ENCODE measurements around the gene ALG1.

ALG1 gene

GRCh38 chr16:5054876-5055865 lies 16.5 kb upstream of the ALG1 start:
- H3K27ac ChIP-seq, result no peak overlapping the region
- TF ChIP-seq CTCF (conservative IDR thresholded peaks at IDR 0.05) (no peak), ZFX (IDR thresholded peaks at IDR 0.05) (no peak)

- TF ChIP-seq ZFX (IDR thresholded peaks at IDR 0.05) (no peak), CTCF (conservative IDR thresholded peaks at IDR 0.05) (peak; percentile 60)
- no peak overlapping the region for H3K27ac ChIP-seq
These were observed 15.3 kb upstream of the ALG1 start for GRCh38 chr16:5056352-5056751.

- H3K27ac ChIP-seq, result no peak overlapping the region
- TF ChIP-seq CTCF (conservative IDR thresholded peaks at IDR 0.05), result no peak; the same call in 1 of the 2 replicates
- no peak for TF ChIP-seq ZFX (IDR thresholded peaks at IDR 0.05)
These were observed 13.2 kb upstream of the ALG1 start for GRCh38 chr16:5058476-5058875.

DNA sequence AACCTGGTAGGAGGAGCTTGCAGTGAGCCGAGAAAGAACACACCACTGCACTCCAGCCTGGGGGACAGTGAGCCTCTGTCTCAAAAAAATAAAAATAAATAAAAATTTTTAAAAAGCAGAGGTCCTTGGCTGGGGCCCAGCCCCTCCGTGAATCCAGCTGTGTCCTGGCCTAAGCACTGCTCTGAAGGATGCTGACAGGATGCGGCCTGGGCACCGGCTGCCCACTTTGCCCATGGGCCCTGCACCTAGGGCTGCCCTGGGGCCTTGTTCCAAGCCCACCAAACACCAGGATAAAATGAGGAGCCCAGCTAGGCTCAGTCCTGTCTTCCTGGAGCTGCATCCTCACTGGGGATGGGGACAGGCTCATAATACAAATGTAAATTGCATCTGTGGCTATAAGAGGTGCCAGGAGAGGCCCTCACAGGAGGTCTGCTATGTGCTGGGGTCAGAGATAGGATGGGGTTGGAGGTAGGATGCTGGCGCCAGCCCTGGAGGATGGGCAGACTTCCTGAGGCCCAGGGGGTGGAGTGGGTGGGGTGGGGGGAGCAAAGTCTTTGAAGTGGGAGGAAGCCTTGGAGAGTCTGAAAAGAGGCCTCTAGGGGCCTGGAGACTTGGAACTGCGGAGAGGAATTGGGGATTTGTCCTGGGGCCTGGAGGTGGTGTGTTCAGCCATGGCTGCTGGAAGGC lies 12.1 kb upstream of the ALG1 start:
- TF ChIP-seq ZFX (IDR thresholded peaks at IDR 0.05) (no peak), CTCF (conservative IDR thresholded peaks at IDR 0.05) (no peak)
- no peak overlapping the region for H3K27ac ChIP-seq

DNA sequence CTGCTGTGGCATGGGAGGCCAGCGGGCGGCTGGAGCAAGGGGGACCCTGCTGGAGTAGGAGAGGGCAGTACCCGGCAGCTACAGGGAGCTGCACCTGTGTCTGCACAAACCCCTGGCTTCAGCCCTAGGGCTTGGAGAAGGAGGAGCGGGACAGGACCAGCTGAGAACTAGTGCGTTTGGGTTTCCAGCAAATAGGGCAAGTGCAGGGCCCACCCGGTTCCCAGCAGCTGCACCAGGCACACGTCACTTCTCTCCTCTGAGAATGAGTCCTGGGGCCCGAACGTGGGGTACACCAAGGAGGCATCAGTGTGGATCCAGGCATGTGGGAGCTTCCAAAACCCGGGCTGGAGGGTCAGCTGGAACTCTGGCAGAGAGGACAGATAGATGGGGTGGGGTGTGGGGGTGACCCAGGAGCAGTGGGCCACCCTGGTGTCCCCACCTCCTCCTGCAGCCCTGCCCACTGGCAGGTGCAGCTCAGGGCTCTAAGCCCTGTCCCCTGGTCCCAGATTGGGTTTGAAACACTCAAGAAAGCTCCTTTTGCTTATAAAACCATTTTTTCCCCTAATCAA lies 11.5 kb upstream of the ALG1 start:
- TF ChIP-seq CTCF (conservative IDR thresholded peaks at IDR 0.05) (no peak), ZFX (IDR thresholded peaks at IDR 0.05) (no peak)

GRCh38 chr16:5062051-5062450 lies 9.6 kb upstream of the ALG1 start:
- H3K27ac ChIP-seq, result no peak overlapping the region
- no peak for TF ChIP-seq CTCF (conservative IDR thresholded peaks at IDR 0.05)
- no peak for TF ChIP-seq ZFX (IDR thresholded peaks at IDR 0.05)

More for the DNA sequence above, 11.5 kb upstream of the ALG1 start:
- no peak overlapping the region for H3K27ac ChIP-seq
